ENCODE measurements around the gene HTR3E.

GRCh38 chr3:184075901-184076300 lies 21.0 kb upstream of the HTR3E start:
- no peak for TF ChIP-seq CTCF (IDR thresholded peaks at IDR 0.05)
- TF ChIP-seq POLR2A (IDR thresholded peaks at IDR 0.05) = no peak
